Transverse colon (tissue), 4 donors: ENCODE results near the gene DDX11. TPM values are rescaled to one million over a fixed set of nuclear protein-coding genes. Genes with fewer than 3 reads are reported as not detected.
"Not testable (repeated sequence)": the region's sequence is repeated elsewhere in the genome, so short reads cannot be mapped to it uniquely, and the experiment has no call there.

ENCODE experiments used
- DNase-seq: peaks from one replicate; pipeline ENCODE4 v3.0.0-alpha.2; 2019
- H3K27ac ChIP-seq, 4 donors: fragments of 200-600 bp; sonication (generic); 2 replicates each; pipeline ENCODE4 v1.5.1; 2016 to 2018; ENCODE audit warnings: inconsistent platforms in 4 of 4
- H3K27me3 ChIP-seq: fragments of 200-600 bp; sonication (generic); 2 replicates; pipeline ENCODE4 v1.5.1; 2017; ENCODE audit warnings: inconsistent platforms
- H3K36me3 ChIP-seq, 4 donors: fragments of 200-600 bp; sonication (generic); 2 replicates each; pipeline ENCODE4 v1.5.1; 2017 to 2019; ENCODE audit warnings: inconsistent platforms in 4 of 4
- H3K4me1 ChIP-seq, 4 donors: fragments of 200-600 bp; sonication (generic); 2 replicates each; pipeline ENCODE4 v1.5.1; 2017 to 2020; ENCODE audit warnings: inconsistent platforms in 4 of 4
- H3K4me3 ChIP-seq, 4 donors: fragments of 200-600 bp; sonication (generic); 1 replicate in 1 of 4; 2 replicates in 3 of 4; pipeline versions ENCODE4 v1.5.1 to v1.6.1; 2017 to 2019; ENCODE audit warnings: inconsistent platforms in 4 of 4
- H3K9me3 ChIP-seq, 2 donors: fragments of 200-600 bp; sonication (generic); 2 replicates each; pipeline ENCODE4 v1.5.1; 2017 to 2019; ENCODE audit warnings: inconsistent platforms in 2 of 2
- EP300 ChIP-seq: sonication (generic); formaldehyde crosslinking; IDR thresholded peaks from one replicate; pipeline ENCODE4 v1.6.1; 2017; ENCODE audit warnings: antibody characterized with exemption, low read depth
- POLR2A ChIP-seq: fragments of 450-650 bp; IDR thresholded peaks from one replicate; pipeline ENCODE4 v1.6.1; 2016; ENCODE audit warnings: antibody characterized with exemption, mild to moderate bottlenecking, moderate library complexity
- POLR2AphosphoS5 ChIP-seq, 3 donors: sonication (generic); formaldehyde crosslinking; IDR thresholded peaks; one replicate each; pipeline ENCODE4 v1.6.1; 2016; ENCODE audit warnings: antibody characterized with exemption in 3 of 3
- WGBS, 2 donors: methylation state at CpG; one replicate each; pipeline ENCODE4 v1.1.5; 2018; ENCODE audit warnings: low coverage in 1 of 2; 5-methylcytosine and 5-hydroxymethylcytosine counted together
- in situ Hi-C, 4 donors: fragments of 200-750 bp; cut with MboI; loops; one replicate each; pipeline versions ENCODE4 v1.15.0 to v1.15.1; 2017; ENCODE audit warnings: low sequenced_read_pairs in 3 of 4, low pct_ligation_motif_present in 1 of 4, low pct_unique_long_range_greater_than_20kb in 1 of 4
- intact Hi-C: fragments of 100-400 bp; cut with DNase I; formaldehyde crosslinking; loops from one replicate; pipeline ENCODE4 v1.15.1; 2023; ENCODE audit warnings: low total_unique reads
- total RNA-seq, 4 donors: library from RNA; depleted of rRNA; stranded (reverse); fragments of >200 nt; gene quantifications; one replicate each; pipeline ENCODE4 v1.1.0, GENCODE V29; 2016
- TF ChIP-seq, protein P1 (sequence below), 5 experiments: fragments of 200-600 bp in 3 of 5; fragments of 450-650 bp in 2 of 5; sonication (generic) in 3 of 5; IDR thresholded peaks; 1 replicate in 2 of 5; 2 replicates in 3 of 5; pipeline ENCODE4 v1.5.1; 2016 to 2017; ENCODE audit warnings: antibody characterized with exemption in 5 of 5, inconsistent platforms in 3 of 5, mild to moderate bottlenecking in 2 of 5, moderate library complexity in 1 of 5

Gene DDX11
- total RNA-seq, 4 donors from 2014 or later, result 28.6 to 161 (median 46.5) TPM

DNA sequence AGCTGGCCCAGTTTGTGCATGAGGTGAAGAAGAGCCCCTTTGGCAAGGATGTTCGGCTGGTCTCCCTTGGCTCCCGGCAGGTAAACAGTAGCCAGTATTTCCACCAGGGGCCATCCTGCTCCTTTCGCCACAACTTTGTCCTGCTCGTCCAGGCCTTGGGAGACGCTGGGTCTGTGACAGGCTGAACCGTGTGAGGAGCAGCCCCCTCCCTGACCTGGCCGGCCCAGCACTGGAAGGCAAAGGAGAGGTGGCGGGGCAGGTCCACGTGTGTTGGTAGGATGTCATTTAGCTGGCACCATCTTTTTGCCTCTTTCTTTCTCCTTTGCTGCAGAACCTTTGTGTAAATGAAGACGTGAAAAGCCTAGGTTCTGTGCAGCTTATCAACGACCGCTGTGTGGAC is 15.4 kb downstream of the DDX11 start:
- H3K36me3 ChIP-seq, result peaks cover 0 to 12% (median 3%) of the 10 kb centered on the region in 4 donors
- TF ChIP-seq, protein P1, sequence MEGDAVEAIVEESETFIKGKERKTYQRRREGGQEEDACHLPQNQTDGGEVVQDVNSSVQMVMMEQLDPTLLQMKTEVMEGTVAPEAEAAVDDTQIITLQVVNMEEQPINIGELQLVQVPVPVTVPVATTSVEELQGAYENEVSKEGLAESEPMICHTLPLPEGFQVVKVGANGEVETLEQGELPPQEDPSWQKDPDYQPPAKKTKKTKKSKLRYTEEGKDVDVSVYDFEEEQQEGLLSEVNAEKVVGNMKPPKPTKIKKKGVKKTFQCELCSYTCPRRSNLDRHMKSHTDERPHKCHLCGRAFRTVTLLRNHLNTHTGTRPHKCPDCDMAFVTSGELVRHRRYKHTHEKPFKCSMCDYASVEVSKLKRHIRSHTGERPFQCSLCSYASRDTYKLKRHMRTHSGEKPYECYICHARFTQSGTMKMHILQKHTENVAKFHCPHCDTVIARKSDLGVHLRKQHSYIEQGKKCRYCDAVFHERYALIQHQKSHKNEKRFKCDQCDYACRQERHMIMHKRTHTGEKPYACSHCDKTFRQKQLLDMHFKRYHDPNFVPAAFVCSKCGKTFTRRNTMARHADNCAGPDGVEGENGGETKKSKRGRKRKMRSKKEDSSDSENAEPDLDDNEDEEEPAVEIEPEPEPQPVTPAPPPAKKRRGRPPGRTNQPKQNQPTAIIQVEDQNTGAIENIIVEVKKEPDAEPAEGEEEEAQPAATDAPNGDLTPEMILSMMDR (IDR thresholded peaks at IDR 0.05), result no peak
- TF ChIP-seq EP300 (no peak), POLR2A (no peak), POLR2AphosphoS5 (IDR thresholded peaks at IDR 0.05) (no peak)
- intact Hi-C loops (no loop called here), in situ Hi-C loops (no loop called here)
- H3K27me3 ChIP-seq, result no peaks in the 10 kb centered on the region
- DNase-seq, result no peak
- no peaks in the 10 kb centered on the region for H3K9me3 ChIP-seq
- H3K4me1 ChIP-seq, result no peaks in the 10 kb centered on the region
- no peak overlapping the region for H3K4me3 ChIP-seq
- WGBS, 2 donors, result 89% methylated on average over 12 of the region's 12 CpGs; no CpG with 5 or more reads in 1 of the 2 donors
- no peak overlapping the region for H3K27ac ChIP-seq

DNA sequence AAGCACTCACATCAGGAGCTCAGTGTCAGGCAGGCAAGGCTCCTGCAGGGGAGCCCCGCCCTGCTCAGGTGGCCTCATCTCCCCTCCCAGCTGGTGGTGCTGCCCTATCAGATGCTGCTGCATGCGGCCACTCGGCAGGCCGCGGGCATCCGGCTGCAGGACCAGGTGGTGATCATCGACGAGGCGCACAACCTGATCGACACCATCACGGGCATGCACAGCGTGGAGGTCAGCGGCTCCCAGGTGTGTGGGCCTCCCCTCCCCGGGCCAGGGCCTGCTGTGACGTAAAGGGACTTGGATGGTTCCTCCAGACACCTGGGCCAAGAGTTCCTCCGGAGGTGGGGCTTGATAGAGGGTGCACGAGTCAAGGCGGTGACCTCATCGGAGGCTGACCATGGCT is 18.0 kb downstream of the DDX11 start:
- H3K27ac ChIP-seq, H3K4me3 ChIP-seq, H3K27me3 ChIP-seq, H3K9me3 ChIP-seq, DNase-seq, intact Hi-C loops, H3K36me3 ChIP-seq, H3K4me1 ChIP-seq, in situ Hi-C loops: not testable (repeated sequence)
- WGBS, 2 donors, result 90% methylated on average over 19 of the region's 19 CpGs; no CpG with 5 or more reads in 1 of the 2 donors

DNA sequence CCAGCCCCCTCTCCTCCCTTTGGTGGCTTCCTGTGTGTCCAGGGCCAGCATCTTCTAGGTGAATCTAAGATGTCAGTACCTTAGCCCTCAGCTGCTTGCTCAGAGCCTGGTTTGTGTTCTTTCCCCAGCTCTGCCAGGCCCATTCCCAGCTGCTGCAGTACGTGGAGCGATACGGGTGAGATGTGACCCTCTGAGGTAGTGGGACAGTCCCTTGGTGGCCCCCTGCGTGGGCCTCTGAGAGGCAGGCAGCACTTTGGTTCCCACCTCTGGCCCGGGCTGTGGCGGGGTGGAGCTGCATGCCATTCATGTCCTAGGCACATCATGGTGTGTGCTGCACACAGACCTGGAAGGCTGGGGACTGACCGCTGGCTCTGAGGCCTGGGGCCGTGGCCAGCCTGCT is 19.1 kb downstream of the DDX11 start:
- WGBS, 2 donors, result 100% methylated on average over 4 of the region's 8 CpGs; no CpG with 5 or more reads in 1 of the 2 donors
- DNase-seq, H3K27me3 ChIP-seq, H3K27ac ChIP-seq, H3K4me3 ChIP-seq, H3K4me1 ChIP-seq, in situ Hi-C loops, H3K9me3 ChIP-seq, intact Hi-C loops: not testable (repeated sequence)
- peaks cover 0 to 13% (median 4%) of the 10 kb centered on the region in 4 donors for H3K36me3 ChIP-seq

DNA sequence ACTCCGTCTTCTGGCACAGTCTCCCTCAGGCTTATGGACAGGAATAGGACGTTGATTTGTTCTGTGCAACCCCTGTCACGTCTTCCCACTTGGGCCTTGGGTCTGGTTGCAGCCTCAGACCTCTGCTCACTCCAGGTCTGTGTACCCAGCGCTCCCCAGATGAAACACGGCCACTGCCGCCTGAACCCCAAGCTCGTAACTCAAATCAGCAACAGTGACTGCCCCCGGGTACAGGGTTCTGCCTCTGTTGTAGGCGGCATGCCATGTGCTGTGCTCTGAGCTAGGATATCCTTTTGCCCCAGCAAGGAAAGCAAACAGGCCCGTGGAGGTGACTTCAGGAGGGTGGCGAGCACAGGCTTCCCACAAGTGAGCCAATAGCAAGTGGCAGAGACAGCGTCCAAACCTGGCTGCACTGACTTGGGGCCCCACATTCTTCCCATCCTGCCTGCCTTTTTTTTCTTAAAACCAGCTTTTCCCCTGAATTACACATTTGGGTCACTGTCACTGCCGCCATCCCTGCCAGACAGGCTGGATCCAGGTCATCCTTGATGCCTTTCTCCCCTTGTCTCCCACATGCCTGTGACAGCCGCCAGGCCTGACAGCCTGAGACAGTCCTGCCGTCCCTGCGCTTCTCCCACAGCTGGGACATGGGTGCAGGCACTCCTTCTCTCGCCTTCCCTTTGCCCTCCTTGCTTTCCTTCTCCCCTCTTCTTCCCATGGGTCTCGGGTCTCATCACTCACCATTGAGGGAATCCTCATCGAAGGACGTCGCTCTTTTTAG is 21.6 kb downstream of the DDX11 start:
- intact Hi-C loops, DNase-seq, H3K27me3 ChIP-seq, H3K27ac ChIP-seq, H3K4me3 ChIP-seq, H3K9me3 ChIP-seq, in situ Hi-C loops, H3K4me1 ChIP-seq: not testable (repeated sequence)
- WGBS, 2 donors, result 91 to 100% methylated on average over 1 to 21 of the region's 21 CpGs
- H3K36me3 ChIP-seq, result peaks cover 0 to 13% (median 4%) of the 10 kb centered on the region in 4 donors

DNA sequence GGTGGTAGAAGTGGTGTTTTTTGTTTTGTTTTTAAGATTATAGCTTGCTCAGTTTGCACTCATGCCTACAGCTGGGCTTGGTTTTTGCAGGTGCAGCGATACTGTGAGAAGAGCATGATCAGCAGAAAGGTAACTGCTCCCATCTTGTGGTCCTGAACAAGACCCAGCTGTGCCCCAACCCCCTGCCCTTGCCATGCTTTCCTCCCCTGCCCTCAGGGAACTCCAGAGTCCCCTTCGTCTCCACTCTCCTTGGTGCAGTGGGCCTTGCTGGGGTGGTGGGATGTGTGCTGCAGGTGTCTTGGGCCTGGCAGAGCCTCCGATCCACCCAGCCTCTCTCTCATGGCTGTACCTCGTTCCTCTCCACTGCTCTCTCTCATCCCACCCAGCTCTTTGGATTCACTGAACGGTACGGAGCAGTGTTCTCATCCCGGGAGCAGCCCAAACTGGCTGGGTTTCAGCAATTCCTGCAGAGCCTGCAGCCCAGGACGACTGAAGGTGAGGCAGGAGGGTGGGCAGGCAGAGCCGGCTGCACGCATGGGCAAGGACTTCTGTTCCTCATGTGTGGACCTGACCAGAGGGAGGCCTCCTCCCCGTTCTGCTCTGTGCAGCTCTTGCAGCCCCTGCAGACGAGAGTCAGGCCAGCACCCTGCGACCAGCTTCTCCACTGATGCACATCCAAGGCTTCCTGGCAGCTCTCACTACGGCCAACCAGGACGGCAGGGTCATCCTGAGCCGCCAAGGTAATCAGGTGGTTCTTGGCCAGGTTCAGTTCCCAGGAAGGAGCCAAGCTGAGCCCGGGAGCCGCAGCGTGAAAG is 22.8 kb downstream of the DDX11 start:
- WGBS, 2 donors, result 88 to 100% methylated on average over 1 to 15 of the region's 19 CpGs
- DNase-seq, H3K9me3 ChIP-seq, H3K4me3 ChIP-seq, H3K27me3 ChIP-seq, H3K4me1 ChIP-seq, intact Hi-C loops, H3K27ac ChIP-seq, in situ Hi-C loops: not testable (repeated sequence)
- peaks cover 0 to 13% (median 2%) of the 10 kb centered on the region in 4 donors for H3K36me3 ChIP-seq

DNA sequence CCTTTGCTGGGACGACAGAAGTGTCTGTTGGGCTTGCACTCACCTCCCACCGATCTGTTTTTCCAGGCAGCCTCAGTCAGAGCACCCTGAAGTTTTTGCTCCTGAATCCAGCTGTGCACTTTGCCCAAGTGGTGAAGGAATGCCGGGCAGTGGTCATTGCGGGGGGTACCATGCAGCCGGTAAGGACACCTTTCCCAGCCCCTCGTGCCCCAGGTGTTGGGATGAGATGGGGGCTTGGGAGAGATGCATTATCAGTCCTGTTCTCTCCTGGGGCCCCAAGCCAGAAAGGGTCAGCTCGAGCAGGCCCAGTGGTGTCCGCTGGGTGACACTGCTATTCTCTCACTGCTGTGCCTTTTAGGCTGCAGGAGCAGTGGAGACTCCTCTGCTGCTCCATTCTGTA is 24.2 kb downstream of the DDX11 start:
- WGBS, 2 donors, result 84% methylated on average over 6 of the region's 8 CpGs; no CpG with 5 or more reads in 1 of the 2 donors
- H3K9me3 ChIP-seq, H3K27ac ChIP-seq, H3K4me1 ChIP-seq, H3K27me3 ChIP-seq, in situ Hi-C loops, H3K4me3 ChIP-seq, DNase-seq, intact Hi-C loops: not testable (repeated sequence)
- peaks cover 0 to 13% (median 0%) of the 10 kb centered on the region in 4 donors for H3K36me3 ChIP-seq

DNA sequence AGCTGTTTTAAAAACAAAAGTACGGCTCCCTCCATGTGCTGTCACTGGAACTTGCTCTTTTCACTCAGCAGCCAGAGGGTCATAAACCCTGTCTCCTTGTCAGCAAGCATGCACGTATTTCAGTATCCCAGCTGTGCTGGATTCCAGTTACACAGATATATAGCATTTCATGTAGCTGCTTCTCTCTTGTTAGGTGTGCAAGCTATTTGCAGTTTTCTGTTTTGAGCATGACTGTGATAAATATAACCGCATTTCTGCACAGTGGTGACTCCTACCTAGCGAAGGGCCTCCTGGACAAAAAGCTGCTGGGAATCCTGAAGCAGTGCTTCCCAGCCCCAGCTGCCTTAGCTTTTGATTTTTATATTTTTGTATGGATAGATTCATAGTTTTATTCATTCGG is 24.7 kb downstream of the DDX11 start:
- H3K4me3 ChIP-seq, H3K27me3 ChIP-seq, DNase-seq, in situ Hi-C loops, H3K4me1 ChIP-seq, H3K9me3 ChIP-seq, intact Hi-C loops, H3K27ac ChIP-seq: not testable (repeated sequence)
- 81 to 83% methylated on average over 1 to 5 of the region's 5 CpGs for WGBS, 2 donors
- H3K36me3 ChIP-seq, result peaks cover 0 to 13% (median 0%) of the 10 kb centered on the region in 4 donors

DNA sequence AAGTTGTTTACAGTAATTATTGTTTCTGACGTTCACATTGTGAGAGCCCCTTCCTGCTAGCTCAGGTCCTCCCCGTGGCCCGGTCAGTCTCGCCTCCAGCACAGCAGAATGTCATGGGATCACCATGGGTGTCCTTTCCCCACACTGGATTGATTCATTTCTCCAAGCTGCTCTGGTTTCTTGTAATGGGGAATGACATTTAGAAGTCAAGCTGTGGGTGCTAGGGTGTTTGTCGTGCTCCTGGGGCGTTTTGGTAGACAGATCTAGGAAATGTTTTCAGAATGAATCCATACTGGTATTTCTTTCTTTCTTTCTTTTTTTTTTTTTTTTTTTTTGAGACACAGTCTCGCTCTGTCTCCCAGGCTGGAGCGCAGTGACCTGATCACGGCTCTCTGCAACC is 25.1 kb downstream of the DDX11 start:
- intact Hi-C loops, in situ Hi-C loops: not testable (repeated sequence)
- peaks cover 0 to 13% (median 0%) of the 10 kb centered on the region in 4 donors for H3K36me3 ChIP-seq

DNA sequence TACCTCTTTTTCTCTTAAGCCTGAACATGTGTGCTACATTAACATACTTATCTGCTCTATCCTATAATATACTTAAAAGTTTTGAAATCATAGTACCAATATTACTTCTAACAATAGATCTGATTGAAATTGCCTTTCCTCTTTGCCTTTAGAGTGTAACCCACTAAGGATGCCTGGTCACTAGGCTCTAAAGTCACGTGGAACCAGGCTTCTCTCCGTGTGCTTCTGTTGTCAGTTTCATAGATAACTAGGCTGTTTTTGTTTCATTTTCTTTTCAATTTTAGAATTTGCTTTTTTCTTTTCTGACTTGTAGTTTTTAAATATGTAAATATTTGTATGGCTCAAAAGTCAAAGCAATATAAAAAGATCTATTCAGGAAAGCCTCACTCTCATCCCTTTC is 25.8 kb downstream of the DDX11 start:
- H3K4me3 ChIP-seq, DNase-seq, in situ Hi-C loops, intact Hi-C loops, H3K9me3 ChIP-seq, H3K27me3 ChIP-seq, H3K27ac ChIP-seq: not testable (repeated sequence)
- peaks cover 0 to 13% (median 0%) of the 10 kb centered on the region in 4 donors for H3K36me3 ChIP-seq
- WGBS, 2 donors, result 50 to 77% methylated on average over 2 of the region's 2 CpGs
- peaks cover 0 to 14% (median 3%) of the 10 kb centered on the region in 4 donors for H3K4me1 ChIP-seq

More for the DNA sequence above, 25.1 kb downstream of the DDX11 start:
- not testable (repeated sequence) for H3K27ac ChIP-seq, DNase-seq, H3K4me3 ChIP-seq, H3K4me1 ChIP-seq, H3K9me3 ChIP-seq, H3K27me3 ChIP-seq
- 93 to 95% methylated on average over 6 of the region's 9 CpGs for WGBS, 2 donors
